ENCODE results near the gene SHC3.

The SHC3 gene

GRCh38 chr9:89012294-89013042 lies 166.2 kb downstream of the SHC3 start:
- TF ChIP-seq CREB1 (IDR thresholded peaks at IDR 0.05; ENCODE audit: low read depth) (no peak), USF1 (IDR thresholded peaks at IDR 0.05) (no peak), TAF1 (IDR thresholded peaks at IDR 0.05; ENCODE audit: low read depth) (no peak), RAD21 (IDR thresholded peaks at IDR 0.05; ENCODE audit: low read depth) (no peak), MAX (IDR thresholded peaks at IDR 0.05) (no peak), TCF12 (IDR thresholded peaks at IDR 0.05; ENCODE audit: low read depth) (no peak), YY1 (IDR thresholded peaks at IDR 0.05; ENCODE audit: low read depth) (no peak), EGR1 (IDR thresholded peaks at IDR 0.05) (no peak), ZBTB7A (IDR thresholded peaks at IDR 0.05; ENCODE audit: low read depth) (no peak), REST (IDR thresholded peaks at IDR 0.05; ENCODE audit: low read depth) (no peak), TEAD4 (IDR thresholded peaks at IDR 0.05) (no peak), FOXM1 (IDR thresholded peaks at IDR 0.05; ENCODE audit: borderline replicate concordance, low read depth) (no peak), NFIC (IDR thresholded peaks at IDR 0.05) (no peak), CEBPB (IDR thresholded peaks at IDR 0.05) (no peak), EP300 (IDR thresholded peaks at IDR 0.05; ENCODE audit: borderline replicate concordance) (no peak)

DNA sequence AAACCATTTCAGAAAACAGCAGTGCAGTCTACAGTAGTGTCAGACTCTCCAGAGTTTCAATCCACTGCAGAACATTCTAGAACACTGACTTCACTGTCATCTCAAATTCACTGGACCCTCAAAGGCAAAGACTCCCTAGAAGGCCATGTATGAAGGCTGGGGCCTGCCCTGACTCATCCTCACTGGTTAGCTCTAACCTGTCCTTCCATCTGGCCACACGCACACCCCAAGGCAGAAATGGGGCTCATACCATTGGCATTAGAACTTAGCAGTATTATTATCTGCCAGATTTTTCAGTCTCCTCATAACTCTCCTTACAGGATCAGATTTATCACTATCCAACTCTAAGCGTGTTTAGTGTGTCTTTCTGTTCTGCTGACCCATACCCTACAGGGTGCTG lies 166.9 kb downstream of the SHC3 start:
- TF ChIP-seq CEBPB (IDR thresholded peaks at IDR 0.05) (no peak), EP300 (IDR thresholded peaks at IDR 0.05; ENCODE audit: borderline replicate concordance) (no peak), RAD21 (IDR thresholded peaks at IDR 0.05; ENCODE audit: low read depth) (no peak), REST (IDR thresholded peaks at IDR 0.05; ENCODE audit: low read depth) (no peak), YY1 (IDR thresholded peaks at IDR 0.05; ENCODE audit: low read depth) (no peak), EGR1 (IDR thresholded peaks at IDR 0.05) (no peak), TCF12 (IDR thresholded peaks at IDR 0.05; ENCODE audit: low read depth) (no peak)

GRCh38 chr9:89010526-89011111 lies 168.0 kb downstream of the SHC3 start:
- TF ChIP-seq EP300 (IDR thresholded peaks at IDR 0.05; ENCODE audit: borderline replicate concordance) (no peak), CREB1 (IDR thresholded peaks at IDR 0.05; ENCODE audit: low read depth) (no peak), YY1 (IDR thresholded peaks at IDR 0.05; ENCODE audit: low read depth) (no peak), ZBTB7A (IDR thresholded peaks at IDR 0.05; ENCODE audit: low read depth) (no peak), EGR1 (IDR thresholded peaks at IDR 0.05) (no peak), TAF1 (IDR thresholded peaks at IDR 0.05; ENCODE audit: low read depth) (no peak), RAD21 (IDR thresholded peaks at IDR 0.05; ENCODE audit: low read depth) (no peak), USF1 (IDR thresholded peaks at IDR 0.05) (no peak)

DNA sequence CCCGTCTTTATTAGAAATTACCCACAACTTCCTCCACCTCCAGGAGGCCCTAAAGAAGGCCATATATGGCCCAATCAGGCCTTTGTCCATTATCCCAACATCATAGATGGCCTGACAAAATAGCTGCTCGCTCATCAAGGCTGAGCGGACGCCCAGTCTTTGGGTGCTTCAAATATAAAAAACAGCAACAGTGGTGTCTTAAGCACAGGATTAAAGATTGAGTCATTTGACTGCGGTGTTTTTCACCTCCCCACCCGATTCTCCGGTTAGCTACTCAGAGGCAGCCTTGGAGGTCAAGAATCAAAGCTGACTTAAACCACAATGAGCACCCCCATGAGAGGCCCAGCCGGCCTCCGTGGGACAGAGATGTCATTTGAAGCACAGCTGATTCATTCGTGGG lies 168.6 kb downstream of the SHC3 start:
- TF ChIP-seq EP300 (IDR thresholded peaks at IDR 0.05; ENCODE audit: borderline replicate concordance) (no peak), YY1 (IDR thresholded peaks at IDR 0.05; ENCODE audit: low read depth) (no peak), TCF12 (IDR thresholded peaks at IDR 0.05; ENCODE audit: low read depth) (no peak), ZBTB7A (IDR thresholded peaks at IDR 0.05; ENCODE audit: low read depth) (no peak), FOXM1 (IDR thresholded peaks at IDR 0.05; ENCODE audit: borderline replicate concordance, low read depth) (no peak), CEBPB (IDR thresholded peaks at IDR 0.05) (no peak), REST (IDR thresholded peaks at IDR 0.05; ENCODE audit: low read depth) (no peak), EGR1 (IDR thresholded peaks at IDR 0.05) (no peak), RAD21 (IDR thresholded peaks at IDR 0.05; ENCODE audit: low read depth) (no peak), MAX (IDR thresholded peaks at IDR 0.05) (no peak), NFIC (IDR thresholded peaks at IDR 0.05) (no peak), TAF1 (IDR thresholded peaks at IDR 0.05; ENCODE audit: low read depth) (no peak), USF1 (IDR thresholded peaks at IDR 0.05) (no peak), TEAD4 (IDR thresholded peaks at IDR 0.05) (no peak), CREB1 (IDR thresholded peaks at IDR 0.05; ENCODE audit: low read depth) (no peak)

All from Ishikawa (cell line).